B cell (primary cell): ENCODE data around the gene LRRC4C. TPM values are rescaled to one million over a fixed set of nuclear protein-coding genes. Genes with fewer than 3 reads are reported as not detected.

ENCODE experiments used
- ATAC-seq: fragments of 200-7000 bp; cut with Tn5 transposase; one replicate; pipeline ENCODE4 v1.10.0; 2021; ENCODE audit warnings: low read depth, mild to moderate bottlenecking, moderate number of reproducible peaks, moderate library complexity
- CTCF ChIA-PET: fragments of 350-600 bp; sonication (Branson Sonifier 250); formaldehyde crosslinking; loops from one replicate; lab custom pipeline; 2021; ENCODE audit warnings: antibody characterized with exemption, inconsistent platforms; lab: Charles Lee
- POLR2A ChIA-PET: fragments of 350-600 bp; sonication (Branson Sonifier 250); formaldehyde crosslinking; loops from one replicate; lab custom pipeline; 2021; ENCODE audit warnings: antibody characterized with exemption; lab: Charles Lee
- DNase-seq: peaks from one replicate; pipeline ENCODE4 v3.0.0; 2013
- H2AFZ ChIP-seq: 2 replicates; pipeline ENCODE4 v1.6.1; 2012; ENCODE audit warnings: mild to moderate bottlenecking, low read depth, low read length; ENCODE audit not compliant: insufficient read depth, poor library complexity, severe bottlenecking
- H3K27ac ChIP-seq, 2 donors: 1 replicate in 1 of 2; 2 replicates in 1 of 2; pipeline ENCODE4 v1.5.1; 2012 to 2013; ENCODE audit warnings: low read length in 2 of 2, mild to moderate bottlenecking in 2 of 2, moderate library complexity in 1 of 2
- H3K27me3 ChIP-seq, 4 experiments: fragments of 200-600 bp in 1 of 4; sonication (generic) in 1 of 4; replicated peaks in 1 of 4; 1 replicate in 2 of 4; 2 replicates in 2 of 4; pipeline versions ENCODE4 v1.6.1 to v1.7.0; 2013 to 2016; ENCODE audit warnings: low read length in 3 of 4, mild to moderate bottlenecking in 2 of 4, mixed read lengths in 1 of 4, moderate library complexity in 1 of 4; ENCODE audit not compliant: insufficient read depth in 4 of 4, control insufficient read depth in 3 of 4; ENCODE audit errors: control extremely low read depth in 1 of 4
- H3K36me3 ChIP-seq, 2 experiments: replicated peaks in 1 of 2; 1 replicate in 1 of 2; 2 replicates in 1 of 2; pipeline versions ENCODE4 v1.6.1 to v1.7.1; 2013; ENCODE audit warnings: low read length in 1 of 2; ENCODE audit not compliant: insufficient read depth in 2 of 2, control insufficient read depth in 1 of 2; ENCODE audit errors: control extremely low read depth in 1 of 2, extremely low read depth in 1 of 2
- H3K4me1 ChIP-seq, 2 donors: fragments of 200-600 bp in 1 of 2; sonication (generic) in 1 of 2; 1 replicate in 1 of 2; 2 replicates in 1 of 2; pipeline versions ENCODE4 v1.5.1 to v1.6.1; 2013 to 2017; ENCODE audit warnings: low read length in 2 of 2; ENCODE audit not compliant: control insufficient read depth in 2 of 2, insufficient read depth in 2 of 2
- H3K4me2 ChIP-seq: replicated peaks from 2 replicates; pipeline ENCODE3; 2012; ENCODE audit warnings: mild to moderate bottlenecking, low read depth, low read length; ENCODE audit not compliant: poor library complexity, severe bottlenecking
- H3K4me3 ChIP-seq, 5 experiments: fragments of 200-600 bp in 1 of 5; sonication (generic) in 1 of 5; 1 replicate in 3 of 5; 2 replicates in 2 of 5; pipeline versions ENCODE4 v1.5.1 to v1.7.0; 2011 to 2016; ENCODE audit warnings: low read length in 4 of 5, mild to moderate bottlenecking in 4 of 5, low read depth in 2 of 5, control low read depth in 1 of 5, moderate library complexity in 1 of 5; ENCODE audit not compliant: insufficient read depth in 1 of 5; ENCODE audit errors: control extremely low read depth in 1 of 5, extremely low read depth in 1 of 5
- H3K79me2 ChIP-seq: fragments of 200-600 bp; sonication (generic); one replicate; pipeline ENCODE4 v1.6.0; 2016; ENCODE audit warnings: low read length; ENCODE audit not compliant: control insufficient read depth, insufficient read depth
- H3K9ac ChIP-seq: fragments of 200-600 bp; sonication (generic); 2 replicates; pipeline ENCODE4 v1.6.1; 2017; ENCODE audit warnings: mild to moderate bottlenecking, low read length, moderate library complexity
- H3K9me3 ChIP-seq, 3 donors: one replicate each; pipeline versions ENCODE4 v1.6.1 to v1.7.1; 2013; ENCODE audit warnings: low read length in 2 of 3; ENCODE audit not compliant: control insufficient read depth in 2 of 3, insufficient read depth in 1 of 3; ENCODE audit errors: control extremely low read depth in 1 of 3
- H4K20me1 ChIP-seq: 2 replicates; pipeline ENCODE4 v1.6.0; 2012; ENCODE audit warnings: mild to moderate bottlenecking, low read length; ENCODE audit not compliant: insufficient read depth, control insufficient read depth, poor library complexity, severe bottlenecking
- H3K27ac Mint-ChIP-seq: one replicate; pipeline ENCODE4 v1.8.0; 2021; ENCODE audit warnings: mixed read lengths
- H3K27me3 Mint-ChIP-seq: one replicate; pipeline ENCODE4 v1.8.0; 2021; ENCODE audit warnings: mixed read lengths
- H3K4me1 Mint-ChIP-seq: one replicate; pipeline ENCODE4 v1.8.0; 2021; ENCODE audit warnings: mixed read lengths
- H3K4me3 Mint-ChIP-seq: one replicate; pipeline ENCODE4 v1.8.0; 2021; ENCODE audit warnings: mixed read lengths
- H3K9me3 Mint-ChIP-seq: one replicate; pipeline ENCODE4 v1.8.0; 2022; ENCODE audit warnings: mixed read lengths; ENCODE audit not compliant: insufficient read depth
- EZH2 ChIP-seq: IDR thresholded peaks from 2 replicates; pipeline ENCODE4 v1.6.1; 2012; ENCODE audit warnings: borderline replicate concordance, low read depth, mild to moderate bottlenecking, moderate library complexity, low read length; ENCODE audit not compliant: insufficient read depth, poor library complexity, severe bottlenecking
- WGBS: methylation state at CpG from one replicate; pipeline ENCODE4 v1.1.5; 2013; ENCODE audit warnings: missing lambda C conversion rate; ENCODE audit not compliant: insufficient coverage; 5-methylcytosine and 5-hydroxymethylcytosine counted together
- intact Hi-C: fragments of 100-400 bp; cut with micrococcal nuclease; formaldehyde crosslinking; loops from one replicate; pipeline ENCODE4 v1.10.0; 2022
- polyA plus RNA-seq: library from polyadenylated mRNA; depleted of rRNA; stranded (reverse); fragments of >200 nt; gene quantifications from 2 replicates; pipeline ENCODE4 v1.2.3, GENCODE V29; 2012
- total RNA-seq, 2 donors: library from RNA; stranded (reverse); fragments of 120-200 nt in 1 of 2; gene quantifications; 1 replicate in 1 of 2; 2 replicates in 1 of 2; pipeline versions ENCODE4 v1.2.3 to v1.2.4, GENCODE V29; 2013 to 2022
- TF ChIP-seq, protein P1 (sequence below): fragments of 200-600 bp; IDR thresholded peaks from one replicate; pipeline ENCODE4 v1.8.0; 2022; ENCODE audit warnings: antibody characterized with exemption, mild to moderate bottlenecking

Gene LRRC4C
- total and polyA plus RNA-seq, 2 donors (not counting 1 experiment from before 2014, with no cell fraction given) = 0.57 TPM; not detected in 1

DNA sequence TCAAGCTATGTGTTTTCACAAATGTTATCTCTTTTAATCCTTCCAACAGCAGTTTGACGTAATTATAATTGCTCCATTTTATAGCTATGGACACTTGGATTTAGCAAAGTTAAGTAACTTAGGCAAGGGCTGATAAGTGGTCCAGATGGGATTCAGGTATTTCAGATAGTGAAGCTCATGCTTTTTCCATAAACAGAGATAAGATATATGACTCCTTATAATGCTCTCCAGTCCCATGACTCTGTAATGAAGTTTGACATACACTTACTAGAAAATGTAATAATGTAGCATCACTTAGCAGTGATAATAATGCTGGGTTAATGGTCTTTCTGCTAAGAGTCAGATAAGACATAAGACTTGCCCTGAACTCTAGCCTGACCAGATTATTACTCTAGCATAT is 892.1 kb downstream of the LRRC4C start:
- no peaks in the 10 kb centered on the region for H3K27me3 ChIP-seq

GRCh38 chr11:40544162-40544561 is 915.3 kb downstream of the LRRC4C start:
- ATAC-seq = no peak
- H3K9ac ChIP-seq = no peak overlapping the region
- WGBS = no CpG with 5 or more reads among the region's 3 CpGs
- no peak overlapping the region for H2AFZ ChIP-seq
- H4K20me1 ChIP-seq = no peaks in the 10 kb centered on the region
- peaks cover 0 to 3% (median 0%) of the 10 kb centered on the region in 3 donors for H3K9me3 ChIP-seq
- H3K4me1 Mint-ChIP-seq = no peaks in the 10 kb centered on the region
- H3K4me2 ChIP-seq = no peak overlapping the region
- H3K36me3 ChIP-seq = no peaks in the 10 kb centered on the region
- H3K4me1 ChIP-seq = no peaks in the 10 kb centered on the region
- no peak overlapping the region for H3K4me3 Mint-ChIP-seq
- CTCF ChIA-PET = no interaction called here
- H3K9me3 Mint-ChIP-seq = peaks cover 2% of the 10 kb centered on the region
- TF ChIP-seq, protein P1, sequence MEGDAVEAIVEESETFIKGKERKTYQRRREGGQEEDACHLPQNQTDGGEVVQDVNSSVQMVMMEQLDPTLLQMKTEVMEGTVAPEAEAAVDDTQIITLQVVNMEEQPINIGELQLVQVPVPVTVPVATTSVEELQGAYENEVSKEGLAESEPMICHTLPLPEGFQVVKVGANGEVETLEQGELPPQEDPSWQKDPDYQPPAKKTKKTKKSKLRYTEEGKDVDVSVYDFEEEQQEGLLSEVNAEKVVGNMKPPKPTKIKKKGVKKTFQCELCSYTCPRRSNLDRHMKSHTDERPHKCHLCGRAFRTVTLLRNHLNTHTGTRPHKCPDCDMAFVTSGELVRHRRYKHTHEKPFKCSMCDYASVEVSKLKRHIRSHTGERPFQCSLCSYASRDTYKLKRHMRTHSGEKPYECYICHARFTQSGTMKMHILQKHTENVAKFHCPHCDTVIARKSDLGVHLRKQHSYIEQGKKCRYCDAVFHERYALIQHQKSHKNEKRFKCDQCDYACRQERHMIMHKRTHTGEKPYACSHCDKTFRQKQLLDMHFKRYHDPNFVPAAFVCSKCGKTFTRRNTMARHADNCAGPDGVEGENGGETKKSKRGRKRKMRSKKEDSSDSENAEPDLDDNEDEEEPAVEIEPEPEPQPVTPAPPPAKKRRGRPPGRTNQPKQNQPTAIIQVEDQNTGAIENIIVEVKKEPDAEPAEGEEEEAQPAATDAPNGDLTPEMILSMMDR = no peak
- TF ChIP-seq EZH2 = no peak
- no peak overlapping the region for H3K27ac ChIP-seq
- H3K27ac Mint-ChIP-seq = no peak overlapping the region
- no peaks in the 10 kb centered on the region for H3K27me3 Mint-ChIP-seq
- H3K27me3 ChIP-seq = no peaks in the 10 kb centered on the region
- no peak overlapping the region for H3K4me3 ChIP-seq
- intact Hi-C loops = no loop called here
- DNase-seq = no peak
- POLR2A ChIA-PET = no interaction called here
- H3K79me2 ChIP-seq = no peaks in the 10 kb centered on the region

More for the DNA sequence above, 892.1 kb downstream of the LRRC4C start:
- Histone ChIP-seq H4K20me1 (no peaks in the 10 kb centered on the region), H3K36me3 (no peaks in the 10 kb centered on the region), H3K9ac (no peak overlapping the region), H3K27ac (no peak overlapping the region), H2AFZ (no peak overlapping the region), H3K4me1 (no peaks in the 10 kb centered on the region), H3K4me2 (no peak overlapping the region), H3K9me3 (peaks cover 0 to 3% (median 0%) of the 10 kb centered on the region in 3 donors), H3K4me3 (no peak overlapping the region), H3K79me2 (no peaks in the 10 kb centered on the region)
- intact Hi-C loops = no loop called here
- Mint-ChIP-seq H3K4me3 (no peak overlapping the region), H3K27me3 (no peaks in the 10 kb centered on the region), H3K27ac (no peak overlapping the region), H3K9me3 (no peaks in the 10 kb centered on the region), H3K4me1 (no peaks in the 10 kb centered on the region)
- ATAC-seq = no peak
- TF ChIP-seq, protein P1 = no peak
- no peak for TF ChIP-seq EZH2
- WGBS = no CpG with 5 or more reads among the region's 1 CpG
- no peak for DNase-seq
- CTCF ChIA-PET = no interaction called here
- POLR2A ChIA-PET = no interaction called here
